IMR-90 (cell line): Measurements from ENCODE around the gene IL22RA1. TPM values are rescaled to one million over a fixed set of nuclear protein-coding genes. Genes with fewer than 3 reads are reported as not detected.

Source experiments
- ATAC-seq: fragments of 200-7000 bp; cut with Tn5 transposase; 2 replicates; pipeline ENCODE4 v1.9.1; 2020; ENCODE audit warnings: low read depth, mild to moderate bottlenecking, moderate library complexity
- BruUV-seq: library from RNA; stranded (reverse); fragments of 400-500 nt; replicated peaks from 2 replicates; lab custom pipeline; 2021; lab: Mats Ljungman, UMichigan
- CTCF ChIA-PET: fragments of 300-600 bp; formaldehyde crosslinking; extraction: SDS; loops from one replicate; lab custom pipeline; 2021; ENCODE audit warnings: antibody characterized with exemption; lab: Yijun Ruan, JAX
- POLR2A ChIA-PET: fragments of 300-600 bp; sonication (Branson Sonifier 250); formaldehyde crosslinking; loops from one replicate; lab custom pipeline; 2022; ENCODE audit warnings: antibody characterized with exemption; ENCODE audit not compliant: unreplicated experiment; lab: Charles Lee
- DNase-seq: peaks from one replicate; pipeline ENCODE4 v3.0.0; 2013
- H2AFZ ChIP-seq: replicated peaks from 2 replicates; pipeline ENCODE3; 2013; ENCODE audit warnings: low read length, mild to moderate bottlenecking; ENCODE audit not compliant: poor library complexity
- H2AK5ac ChIP-seq: 2 replicates; pipeline ENCODE4 v1.6.1; 2013; ENCODE audit warnings: low read depth, low read length, inconsistent platforms
- H2AK9ac ChIP-seq: replicated peaks from 2 replicates; pipeline ENCODE3; 2013; ENCODE audit warnings: mild to moderate bottlenecking, low read depth, low read length, moderate library complexity; ENCODE audit not compliant: poor library complexity
- H2BK120ac ChIP-seq: 2 replicates; pipeline ENCODE4 v1.6.1; 2013; ENCODE audit warnings: low read depth, low read length, inconsistent platforms
- H2BK15ac ChIP-seq: 3 replicates; pipeline ENCODE4 v1.6.1; 2013; ENCODE audit warnings: low read depth, low read length, inconsistent platforms
- H2BK20ac ChIP-seq: 2 replicates; pipeline ENCODE4 v1.6.1; 2013; ENCODE audit warnings: low read depth, mild to moderate bottlenecking, inconsistent platforms, low read length, moderate library complexity
- H2BK5ac ChIP-seq: 2 replicates; pipeline ENCODE4 v1.6.1; 2013; ENCODE audit warnings: mild to moderate bottlenecking, low read depth, low read length, inconsistent platforms; ENCODE audit not compliant: poor library complexity, severe bottlenecking
- H3K14ac ChIP-seq: replicated peaks from 2 replicates; pipeline ENCODE4 v1.6.1; 2013; ENCODE audit warnings: low read depth, low read length, inconsistent platforms
- H3K18ac ChIP-seq: 2 replicates; pipeline ENCODE4 v1.6.1; 2013; ENCODE audit warnings: low read depth, low read length, control low read depth
- H3K23ac ChIP-seq: 2 replicates; pipeline ENCODE4 v1.6.1; 2013; ENCODE audit warnings: low read depth, low read length, inconsistent platforms
- H3K27ac ChIP-seq: 2 replicates; pipeline ENCODE4 v1.5.1; 2013; ENCODE audit warnings: mild to moderate bottlenecking, control low read depth, low read length; ENCODE audit not compliant: insufficient read depth
- H3K27me3 ChIP-seq: 2 replicates; pipeline ENCODE4 v1.6.1; 2013; ENCODE audit warnings: low read length; ENCODE audit not compliant: control insufficient read depth, insufficient read depth
- H3K36me3 ChIP-seq: 2 replicates; pipeline ENCODE4 v1.6.1; 2013; ENCODE audit warnings: low read length, mixed read lengths; ENCODE audit not compliant: control insufficient read depth, insufficient read depth
- H3K4ac ChIP-seq: 2 replicates; pipeline ENCODE4 v1.6.1; 2013; ENCODE audit warnings: low read depth, low read length, inconsistent platforms
- H3K4me1 ChIP-seq: 2 replicates; pipeline ENCODE4 v1.6.1; 2013; ENCODE audit warnings: low read length, mixed read lengths; ENCODE audit not compliant: control insufficient read depth, insufficient read depth
- H3K4me2 ChIP-seq: 2 replicates; pipeline ENCODE4 v1.6.1; 2013; ENCODE audit warnings: low read depth, mild to moderate bottlenecking, control low read depth, low read length, moderate library complexity
- H3K4me3 ChIP-seq: 2 replicates; pipeline ENCODE4 v1.5.1; 2013; ENCODE audit warnings: low read depth, mild to moderate bottlenecking, control low read depth, low read length, moderate library complexity; ENCODE audit not compliant: insufficient read depth
- H3K56ac ChIP-seq: 2 replicates; pipeline ENCODE4 v1.6.1; 2013; ENCODE audit warnings: low read length, inconsistent platforms; ENCODE audit not compliant: insufficient read depth; ENCODE audit errors: extremely low read depth
- H3K79me1 ChIP-seq, 2 experiments: 2 replicates each; pipeline ENCODE4 v1.6.1; 2013; ENCODE audit warnings: low read length in 2 of 2, inconsistent platforms in 1 of 2, low read depth in 1 of 2
- H3K9ac ChIP-seq: 2 replicates; pipeline ENCODE4 v1.6.1; 2013; ENCODE audit warnings: low read depth, low read length, control low read depth
- H3K9me1 ChIP-seq: 2 replicates; pipeline ENCODE4 v1.6.1; 2013; ENCODE audit warnings: low read length, inconsistent platforms; ENCODE audit not compliant: insufficient read depth
- H3K9me3 ChIP-seq: 2 replicates; pipeline ENCODE4 v1.6.1; 2013; ENCODE audit warnings: low read length; ENCODE audit not compliant: control insufficient read depth, insufficient read depth
- H4K20me1 ChIP-seq: 2 replicates; pipeline ENCODE4 v1.6.1; 2013; ENCODE audit warnings: low read length, inconsistent platforms; ENCODE audit not compliant: insufficient read depth
- H4K5ac ChIP-seq: 2 replicates; pipeline ENCODE4 v1.6.1; 2013; ENCODE audit warnings: mild to moderate bottlenecking, low read depth, low read length, control low read depth
- H4K8ac ChIP-seq, 2 experiments: 2 replicates each; pipeline ENCODE4 v1.6.1; 2013; ENCODE audit warnings: low read depth in 2 of 2, low read length in 2 of 2, control low read depth in 1 of 2, inconsistent platforms in 1 of 2
- H4K91ac ChIP-seq: 2 replicates; pipeline ENCODE4 v1.6.1; 2013; ENCODE audit warnings: low read depth, low read length, inconsistent platforms; ENCODE audit not compliant: insufficient read depth
- BHLHE40 ChIP-seq: fragments of 150-350 bp; IDR thresholded peaks from 2 replicates; pipeline ENCODE4 v1.6.1; 2016; ENCODE audit warnings: mild to moderate bottlenecking, low read depth, low read length
- CEBPB ChIP-seq: IDR thresholded peaks from 2 replicates; pipeline ENCODE4 v1.6.1; 2012; ENCODE audit warnings: low read depth, low read length, improper control_type of control experiment
- CTCF ChIP-seq: conservative IDR thresholded peaks from 2 replicates; pipeline ENCODE4 v1.5.1; 2012; ENCODE audit warnings: mild to moderate bottlenecking, low read depth, low read length, improper control_type of control experiment
- ELK1 ChIP-seq: fragments of 150-350 bp; IDR thresholded peaks from 2 replicates; pipeline ENCODE4 v1.6.1; 2016; ENCODE audit warnings: low read depth, mild to moderate bottlenecking, low read length, moderate library complexity, borderline replicate concordance
- FOS ChIP-seq: fragments of 150-350 bp; IDR thresholded peaks from 2 replicates; pipeline ENCODE4 v1.6.1; 2016; ENCODE audit warnings: low read depth, low read length
- MAFK ChIP-seq: IDR thresholded peaks from 2 replicates; pipeline ENCODE4 v1.6.1; 2012; ENCODE audit warnings: low read depth, low read length, improper control_type of control experiment
- MAZ ChIP-seq: IDR thresholded peaks from 2 replicates; pipeline ENCODE4 v1.6.1; 2012; ENCODE audit warnings: low read depth, mild to moderate bottlenecking, low read length, improper control_type of control experiment, moderate library complexity, borderline replicate concordance
- MXI1 ChIP-seq: IDR thresholded peaks from 2 replicates; pipeline ENCODE4 v1.6.1; 2012; ENCODE audit warnings: low read depth, mild to moderate bottlenecking, low read length, moderate library complexity, borderline replicate concordance
- POLR2A ChIP-seq: IDR thresholded peaks from 2 replicates; pipeline ENCODE4 v1.6.1; 2012; ENCODE audit warnings: mild to moderate bottlenecking, low read depth, low read length
- RAD21 ChIP-seq: IDR thresholded peaks from 2 replicates; pipeline ENCODE4 v1.6.1; 2012; ENCODE audit warnings: low read length, improper control_type of control experiment
- SMC3 ChIP-seq: fragments of 150-350 bp; IDR thresholded peaks from 2 replicates; pipeline ENCODE4 v1.6.1; 2016; ENCODE audit warnings: low read depth, mild to moderate bottlenecking, antibody characterized with exemption, low read length, moderate library complexity
- USF2 ChIP-seq: fragments of 150-350 bp; IDR thresholded peaks from 2 replicates; pipeline ENCODE4 v1.6.1; 2017; ENCODE audit warnings: mild to moderate bottlenecking, antibody characterized with exemption, low read length, low read depth
- WGBS, 2 experiments: methylation state at CpG; one replicate each; pipeline versions ENCODE4 v1.1.5 to v1.1.7; 2013; ENCODE audit warnings: missing lambda C conversion rate in 2 of 2; ENCODE audit not compliant: insufficient read length in 1 of 2; ENCODE audit errors: extremely low coverage in 2 of 2; 5-methylcytosine and 5-hydroxymethylcytosine counted together
- dilution Hi-C: fragments of 300-500 bp; cut with HindIII; formaldehyde crosslinking; loops from one replicate; pipeline ENCODE4 v1.14.3; 2018; ENCODE audit warnings: low sequenced_read_pairs; ENCODE audit not compliant: unreplicated experiment
- in situ Hi-C: fragments of 300-500 bp; cut with MboI; formaldehyde crosslinking; loops from 3 replicates; pipeline ENCODE4 v1.14.3; 2019; ENCODE audit warnings: low sequenced_read_pairs, inconsistent platforms, mixed read lengths
- intact Hi-C: fragments of 100-400 bp; cut with micrococcal nuclease; formaldehyde crosslinking; loops from 2 replicates; pipeline ENCODE4 v1.10.0; 2022
- polyA plus RNA-seq, 3 experiments: library from polyadenylated mRNA; depleted of rRNA; stranded (reverse); fragments of >200 nt; gene quantifications; 2 replicates each; pipeline ENCODE4 v1.2.3, GENCODE V29; 2012; ENCODE audit warnings: low replicate concordance in 1 of 3
- total RNA-seq: library from RNA; depleted of rRNA; stranded (reverse); fragments of >200 nt; gene quantifications from 2 replicates; pipeline ENCODE4 v1.2.3, GENCODE V29; 2012

The IL22RA1 gene
- total and polyA plus RNA-seq, 2 of the 4 experiments (the other 2 are of a cell fraction): not detected

- Histone ChIP-seq H3K56ac (no peak overlapping the region), H4K91ac (no peak overlapping the region), H2BK120ac (no peak overlapping the region), H2BK15ac (no peak overlapping the region), H2BK5ac (no peak overlapping the region), H4K20me1 (no peaks in the 10 kb centered on the region), H3K9ac (no peak overlapping the region), H3K36me3 (no peaks in the 10 kb centered on the region), H2AK5ac (no peak overlapping the region), H3K4me2 (no peak overlapping the region), H2AK9ac (no peak overlapping the region), H4K8ac (no peak overlapping the region), H3K4ac (no peak overlapping the region), H4K5ac (no peak overlapping the region), H3K18ac (no peak overlapping the region), H3K4me3 (no peak overlapping the region), H3K9me1 (no peaks in the 10 kb centered on the region), H3K79me1 (no peaks in the 10 kb centered on the region), H2AFZ (no peak overlapping the region), H2BK20ac (no peak overlapping the region), H3K14ac (no peak overlapping the region), H3K23ac (no peak overlapping the region), H3K27ac (no peak overlapping the region), H3K9me3 (no peaks in the 10 kb centered on the region), H3K4me1 (no peaks in the 10 kb centered on the region; the same call in 1 of the 2 replicates), H3K27me3 (peaks cover 56% of the 10 kb centered on the region)
- dilution Hi-C loops: no loop called here
- WGBS, 2 experiments: 75% methylated on average over 4 of the region's 6 CpGs; no CpG with 5 or more reads in 1 of the 2 experiments
- POLR2A ChIA-PET: no interaction called here
- BruUV-seq: no TSS peak
- intact Hi-C loops: no loop called here
- in situ Hi-C loops: no loop called here
- TF ChIP-seq FOS (no peak), MXI1 (no peak), BHLHE40 (no peak), USF2 (no peak), ELK1 (no peak), MAZ (no peak), POLR2A (no peak), MAFK (no peak), RAD21 (no peak), CEBPB (no peak), CTCF (no peak), SMC3 (no peak)
- DNase-seq (no peak), ATAC-seq (no peak)
- CTCF ChIA-PET: no interaction called here
Observed at GRCh38 chr1:24114753-24115152, 28.2 kb downstream of the IL22RA1 start.
